ENCODE results near the gene AFMID. TPM values are rescaled to one million over a fixed set of nuclear protein-coding genes. Genes with fewer than 3 reads are reported as not detected.
A peak's percentile ranks its signal among the peaks of the same experiment; 100 is the strongest.

Gene AFMID
- total and polyA plus RNA-seq, 2 of the 13 experiments (the other 11 are each of a cell fraction or from before 2014, with no cell fraction given) = 249 to 270 TPM

DNA sequence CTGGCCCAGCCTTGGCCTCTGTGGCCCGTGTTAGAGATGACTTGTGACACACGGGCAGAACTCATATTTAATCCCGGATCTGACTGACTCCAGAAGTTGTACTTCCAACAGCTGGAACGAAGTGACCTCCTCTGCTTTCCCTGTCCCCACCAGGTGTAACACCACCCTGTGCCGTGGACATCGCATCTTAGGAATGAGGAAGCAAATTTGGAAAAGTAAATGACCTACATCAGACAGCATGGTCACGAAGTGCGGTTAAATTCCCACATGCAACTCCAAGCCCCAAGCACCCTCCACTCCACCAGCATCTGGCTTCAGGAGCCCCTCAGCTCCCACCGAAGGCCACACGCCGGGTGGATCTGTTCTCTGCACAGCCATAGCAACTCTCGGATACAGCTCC is 3.2 kb upstream of the AFMID start:
- ATAC-seq (no peak), FAIRE-seq (no peak), DNase-seq (ENCODE audit: low spot score) (no peak)
- Histone ChIP-seq H3K9me3 (ENCODE audit: low read length) (no peaks in the 10 kb centered on the region), H3K79me2 (ENCODE audit: insufficient read depth, low read length) (peaks cover 38% of the 10 kb centered on the region), H3K36me3 (replicated peaks in 1 of 2; ENCODE audit: control insufficient read depth in 1 of 2, insufficient read depth in 2 of 2, low read length in 2 of 2) (peaks cover 9 to 56% of the 10 kb centered on the region in 2 experiments), H3K27ac (ENCODE audit: extremely low read length, insufficient read depth, low read length) (no peak overlapping the region), H3K4me3 (replicated peaks in 1 of 3; ENCODE audit: insufficient read depth in 1 of 3, low read depth in 2 of 3, low read length in 3 of 3) (no peak overlapping the region), H2AFZ (ENCODE audit: low read length) (no peak overlapping the region), H3K27me3 (ENCODE audit: control insufficient read depth in 1 of 2, insufficient read depth in 2 of 2, low read length in 2 of 2) (no peaks in the 10 kb centered on the region; a peak in 1 of 5 replicates), H3K4me1 (ENCODE audit: insufficient read depth, low read length) (peaks cover 40% of the 10 kb centered on the region), H3K9ac (ENCODE audit: insufficient read depth, low read depth, low read length) (no peak overlapping the region), H4K20me1 (ENCODE audit: insufficient read depth, low read length) (peaks cover 11% of the 10 kb centered on the region), H3K4me2 (ENCODE audit: low read depth, low read length) (no peak overlapping the region)
- ChIA-PET CTCF (ENCODE audit: low intra/inter-chr PET ratio, low total read pairs) (no interaction called here), POLR2A (interaction anchor here (1.4 kb wide), 1 partner anchor 32 kb away, joined by 3 read pairs; no protein-coding TSS in a partner anchor)
- TF ChIP-seq, protein P1, sequence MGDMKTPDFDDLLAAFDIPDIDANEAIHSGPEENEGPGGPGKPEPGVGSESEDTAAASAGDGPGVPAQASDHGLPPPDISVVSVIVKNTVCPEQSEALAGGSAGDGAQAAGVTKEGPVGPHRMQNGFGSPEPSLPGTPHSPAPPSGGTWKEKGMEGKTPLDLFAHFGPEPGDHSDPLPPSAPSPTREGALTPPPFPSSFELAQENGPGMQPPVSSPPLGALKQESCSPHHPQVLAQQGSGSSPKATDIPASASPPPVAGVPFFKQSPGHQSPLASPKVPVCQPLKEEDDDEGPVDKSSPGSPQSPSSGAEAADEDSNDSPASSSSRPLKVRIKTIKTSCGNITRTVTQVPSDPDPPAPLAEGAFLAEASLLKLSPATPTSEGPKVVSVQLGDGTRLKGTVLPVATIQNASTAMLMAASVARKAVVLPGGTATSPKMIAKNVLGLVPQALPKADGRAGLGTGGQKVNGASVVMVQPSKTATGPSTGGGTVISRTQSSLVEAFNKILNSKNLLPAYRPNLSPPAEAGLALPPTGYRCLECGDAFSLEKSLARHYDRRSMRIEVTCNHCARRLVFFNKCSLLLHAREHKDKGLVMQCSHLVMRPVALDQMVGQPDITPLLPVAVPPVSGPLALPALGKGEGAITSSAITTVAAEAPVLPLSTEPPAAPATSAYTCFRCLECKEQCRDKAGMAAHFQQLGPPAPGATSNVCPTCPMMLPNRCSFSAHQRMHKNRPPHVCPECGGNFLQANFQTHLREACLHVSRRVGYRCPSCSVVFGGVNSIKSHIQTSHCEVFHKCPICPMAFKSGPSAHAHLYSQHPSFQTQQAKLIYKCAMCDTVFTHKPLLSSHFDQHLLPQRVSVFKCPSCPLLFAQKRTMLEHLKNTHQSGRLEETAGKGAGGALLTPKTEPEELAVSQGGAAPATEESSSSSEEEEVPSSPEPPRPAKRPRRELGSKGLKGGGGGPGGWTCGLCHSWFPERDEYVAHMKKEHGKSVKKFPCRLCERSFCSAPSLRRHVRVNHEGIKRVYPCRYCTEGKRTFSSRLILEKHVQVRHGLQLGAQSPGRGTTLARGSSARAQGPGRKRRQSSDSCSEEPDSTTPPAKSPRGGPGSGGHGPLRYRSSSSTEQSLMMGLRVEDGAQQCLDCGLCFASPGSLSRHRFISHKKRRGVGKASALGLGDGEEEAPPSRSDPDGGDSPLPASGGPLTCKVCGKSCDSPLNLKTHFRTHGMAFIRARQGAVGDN (CRISPR knock-in tag; IDR thresholded peaks at IDR 0.05) = 0 out of 2 replicates have a peak, but pooled peaks have one; percentile 11
- no peak for TF ChIP-seq NR1H2 (CRISPR knock-in tag; IDR thresholded peaks at IDR 0.05; ENCODE audit: borderline replicate concordance, low read depth)
- TF ChIP-seq SRSF4 (IDR thresholded peaks at IDR 0.05; ENCODE audit: low read depth, low read length, poor library complexity, severe bottlenecking) = no peak
- no peak for TF ChIP-seq ZNF746 (CRISPR knock-in tag; IDR thresholded peaks at IDR 0.05)
- intact Hi-C loops (cut with micrococcal nuclease; ENCODE audit: unreplicated experiment) = no loop called here
- in situ Hi-C loops (cut with HindIII; ENCODE audit: extremely low pct_ligation_motif_present, low pct_unique_long_range_greater_than_20kb) = no loop called here
- WGBS (ENCODE audit: low lambda C conversion rate) = 93% methylated on average over 12 of the region's 12 CpGs
- no TSS peak for BruUV-seq (replicated peaks)

All from HepG2 (cell line).